ENCODE data around the gene ABLIM1. TPM values are rescaled to one million over a fixed set of nuclear protein-coding genes. Genes with fewer than 3 reads are reported as not detected.

The ABLIM1 gene
- total RNA-seq, 4 donors from 2014 or later = 41.2 to 128 (median 97.3) TPM

GRCh38 chr10:114507449-114507848 is 150.6 kb downstream of the ABLIM1 start:
- TF ChIP-seq POLR2A (IDR thresholded peaks at IDR 0.05) (no peak), CTCF (IDR thresholded peaks at IDR 0.05) (no peak)
- no peak for DNase-seq
- Histone ChIP-seq H3K36me3 (no peaks in the 10 kb centered on the region), H3K27ac (peak overlapping the region; percentile 58 to 77), H3K9me3 (no peaks in the 10 kb centered on the region), H3K27me3 (no peaks in the 10 kb centered on the region), H3K4me1 (peaks cover 0 to 6% of the 10 kb centered on the region in 2 donors), H3K4me3 (no peak overlapping the region)
- intact Hi-C loops (cut with DNase I; ENCODE audit: low total_unique reads) = no loop called here

GRCh38 chr10:114506871-114507385 is 151.1 kb downstream of the ABLIM1 start:
- Histone ChIP-seq H3K9me3 (no peaks in the 10 kb centered on the region), H3K27me3 (no peaks in the 10 kb centered on the region), H3K4me3 (no peak overlapping the region), H3K36me3 (no peaks in the 10 kb centered on the region), H3K27ac (peak overlapping the region; percentile 58 to 77), H3K4me1 (peaks cover 0 to 6% of the 10 kb centered on the region in 2 donors)
- DNase-seq = no peak
- intact Hi-C loops (cut with DNase I; ENCODE audit: low total_unique reads) = no loop called here
- TF ChIP-seq CTCF (IDR thresholded peaks at IDR 0.05) (no peak), POLR2A (IDR thresholded peaks at IDR 0.05) (no peak)

- TF ChIP-seq CTCF (IDR thresholded peaks at IDR 0.05) (no peak), POLR2A (IDR thresholded peaks at IDR 0.05) (no peak)
- Histone ChIP-seq H3K27me3 (no peaks in the 10 kb centered on the region), H3K4me1 (peaks cover 0 to 6% of the 10 kb centered on the region in 2 donors), H3K36me3 (no peaks in the 10 kb centered on the region), H3K4me3 (no peak overlapping the region), H3K9me3 (no peaks in the 10 kb centered on the region), H3K27ac (peak overlapping the region; percentile 71 to 77)
- intact Hi-C loops (cut with DNase I; ENCODE audit: low total_unique reads) = no loop called here
- peak in 1 of 2 donors; percentile 67 for DNase-seq
These were observed 153.1 kb downstream of the ABLIM1 start for GRCh38 chr10:114504769-114505579.

- TF ChIP-seq CTCF (IDR thresholded peaks at IDR 0.05) (no peak), POLR2A (IDR thresholded peaks at IDR 0.05) (no peak)
- intact Hi-C loops (cut with DNase I; ENCODE audit: low total_unique reads) = no loop called here
- peaks cover 0 to 6% of the 10 kb centered on the region in 2 donors for H3K4me1 ChIP-seq
- no peaks in the 10 kb centered on the region for H3K36me3 ChIP-seq
- no peak overlapping the region for H3K4me3 ChIP-seq
- H3K9me3 ChIP-seq = no peaks in the 10 kb centered on the region
- H3K27ac ChIP-seq = no peak overlapping the region
- DNase-seq = no peak
- H3K27me3 ChIP-seq = no peaks in the 10 kb centered on the region
These were observed 156.0 kb downstream of the ABLIM1 start for GRCh38 chr10:114502074-114502473.

GRCh38 chr10:114501650-114502049 is 156.4 kb downstream of the ABLIM1 start:
- intact Hi-C loops (cut with DNase I; ENCODE audit: low total_unique reads) = no loop called here
- no peaks in the 10 kb centered on the region for H3K9me3 ChIP-seq
- peaks cover 0 to 6% of the 10 kb centered on the region in 2 donors for H3K4me1 ChIP-seq
- no peaks in the 10 kb centered on the region for H3K27me3 ChIP-seq
- no peak overlapping the region for H3K27ac ChIP-seq
- TF ChIP-seq CTCF (IDR thresholded peaks at IDR 0.05) (no peak), POLR2A (IDR thresholded peaks at IDR 0.05) (no peak)
- H3K36me3 ChIP-seq = no peaks in the 10 kb centered on the region
- no peak for DNase-seq
- no peak overlapping the region for H3K4me3 ChIP-seq
